GM18511 (cell line): ENCODE results near the gene GOLGA3.
"Not testable (repeated sequence)": the region's sequence is repeated elsewhere in the genome, so short reads cannot be mapped to it uniquely, and the experiment has no call there.

Experiments
- ATAC-seq: cut with Tn5 transposase; IDR thresholded peaks from one replicate; pipeline ENCODE4 v1.9.1; 2021; ENCODE audit warnings: mild to moderate bottlenecking, moderate library complexity; ENCODE audit not compliant: unreplicated experiment

GOLGA3 gene

DNA sequence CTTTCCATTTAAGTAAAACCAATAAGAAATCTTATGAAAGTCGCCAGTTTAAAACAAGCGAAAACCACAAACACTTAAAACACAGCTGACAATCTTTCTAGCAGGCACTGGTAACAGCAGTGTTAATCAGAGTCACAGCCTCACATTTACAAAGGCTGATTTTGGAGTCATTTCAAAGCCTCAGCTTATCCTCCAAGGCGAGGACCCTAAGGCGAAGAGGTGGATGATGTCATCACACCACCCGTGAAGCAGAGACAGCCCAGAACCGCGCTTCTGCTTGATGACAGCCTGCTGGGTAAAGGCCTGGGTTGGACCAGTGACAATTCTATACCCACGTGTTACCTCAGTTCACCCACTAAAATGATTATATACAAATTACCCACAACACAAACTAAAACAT lies 10.1 kb downstream of the GOLGA3 start:
- ATAC-seq = no peak

DNA sequence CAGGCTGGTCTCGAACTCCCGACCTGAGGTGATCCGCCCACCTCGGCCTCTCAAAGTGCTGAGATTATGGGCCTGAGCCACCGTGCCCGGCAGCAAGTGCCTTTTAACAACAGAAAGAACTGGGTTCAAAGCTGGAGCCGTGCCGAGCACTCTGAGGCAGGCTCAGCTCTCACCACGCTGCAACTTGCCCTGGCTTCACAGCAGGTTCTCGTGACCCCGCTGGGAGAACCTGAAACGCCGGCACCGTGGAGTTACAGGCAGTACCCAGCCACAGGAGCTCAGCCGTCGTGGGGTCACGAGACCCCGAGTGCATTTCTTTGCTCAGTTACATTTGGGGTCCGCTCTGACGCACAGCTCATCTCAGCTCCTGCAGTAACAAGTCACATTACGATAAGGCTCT lies 14.4 kb downstream of the GOLGA3 start:
- ATAC-seq = no peak

- no peak for ATAC-seq
Observed at GRCh38 chr12:132813443-132813842, 15.2 kb downstream of the GOLGA3 start.

DNA sequence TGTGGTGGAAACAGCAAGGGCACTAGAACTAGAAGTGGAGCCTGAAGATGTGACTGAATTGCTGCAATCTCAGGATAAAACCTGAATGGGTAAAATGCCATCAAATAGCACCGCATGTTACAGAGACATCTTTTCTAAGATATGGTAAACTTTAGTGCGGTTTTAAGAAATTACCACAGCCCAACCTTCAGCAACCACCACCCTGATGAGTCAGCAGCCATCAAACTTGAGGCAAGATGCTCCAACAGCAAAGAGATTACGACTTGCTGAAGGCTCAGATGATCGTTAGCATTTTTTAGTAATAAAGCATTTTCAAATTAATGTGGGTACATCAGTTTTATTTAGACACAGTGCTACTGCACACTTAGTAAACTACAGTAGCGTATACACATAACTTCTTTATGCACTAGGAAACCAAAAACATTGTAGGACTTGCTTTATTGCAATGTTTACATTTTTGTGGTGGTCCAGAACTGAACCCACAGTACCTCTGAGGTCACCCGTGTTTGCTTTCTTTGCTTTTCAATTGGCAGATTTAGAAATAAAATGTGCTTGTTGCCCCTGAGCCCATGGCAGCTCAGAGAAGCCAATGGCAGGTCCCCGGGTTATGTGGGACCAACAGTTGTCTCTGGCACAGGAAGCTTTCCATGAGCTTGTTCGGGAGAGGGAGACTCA lies 15.9 kb downstream of the GOLGA3 start:
- no peak for ATAC-seq

GRCh38 chr12:132809391-132809790 lies 19.3 kb downstream of the GOLGA3 start:
- ATAC-seq = not testable (repeated sequence)

DNA sequence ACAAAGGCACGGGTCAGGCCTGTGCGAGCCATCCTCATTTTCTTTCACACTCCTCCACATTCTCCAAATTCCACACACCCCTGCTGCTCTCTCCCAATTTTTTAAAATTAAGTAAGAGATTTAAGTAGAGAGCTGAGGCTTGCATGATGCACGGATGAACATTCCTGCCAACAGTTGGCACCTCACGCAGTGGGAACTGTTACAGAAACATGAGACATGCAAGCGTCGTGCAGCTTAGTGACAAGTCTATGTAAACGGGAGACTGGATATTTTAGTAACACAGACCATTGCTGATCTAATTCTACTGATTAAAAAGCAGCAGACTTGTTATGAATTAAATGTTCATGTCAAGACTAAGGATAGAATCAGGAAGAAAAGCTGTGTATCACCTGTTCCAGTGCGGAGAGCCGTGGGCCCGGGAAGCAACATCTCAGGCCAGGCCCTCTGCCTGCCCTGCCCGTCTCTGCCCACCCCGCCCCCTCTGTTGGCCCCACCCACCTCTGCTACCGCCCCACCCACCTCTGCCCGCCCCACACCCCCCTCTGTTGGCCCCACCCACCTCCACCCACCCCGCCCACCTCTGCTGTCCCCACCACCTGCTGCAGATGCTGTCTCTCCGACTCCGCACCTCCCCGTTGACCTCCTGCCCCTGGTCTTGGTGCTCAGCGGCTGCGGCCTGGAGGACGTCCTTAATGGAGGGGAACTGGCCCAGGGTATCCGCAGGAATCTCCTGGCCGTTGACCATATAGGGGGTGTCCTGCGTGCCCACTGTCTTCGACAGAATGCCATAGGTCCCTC lies 21.2 kb downstream of the GOLGA3 start:
- ATAC-seq = no peak

DNA sequence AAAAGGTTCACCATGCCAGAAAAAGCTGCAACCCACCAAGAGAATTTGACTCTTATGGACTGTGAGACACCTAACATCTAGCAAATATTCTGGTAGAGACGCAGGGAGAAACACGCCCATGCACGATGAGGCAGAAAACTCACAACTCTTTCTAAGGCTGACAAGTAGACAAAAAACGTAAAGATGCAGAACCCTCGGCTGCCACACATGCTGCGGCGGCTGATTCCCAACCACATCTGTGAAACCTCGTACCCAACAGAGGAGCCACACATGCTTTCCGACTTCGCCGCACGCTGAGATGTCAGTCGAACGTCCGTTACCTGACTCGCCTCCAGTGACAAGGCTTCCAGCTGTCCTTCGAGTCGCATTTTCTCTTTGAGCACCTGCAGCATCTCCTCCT lies 21.8 kb downstream of the GOLGA3 start:
- no peak for ATAC-seq

GRCh38 chr12:132804426-132804861 lies 24.2 kb downstream of the GOLGA3 start:
- no peak for ATAC-seq

DNA sequence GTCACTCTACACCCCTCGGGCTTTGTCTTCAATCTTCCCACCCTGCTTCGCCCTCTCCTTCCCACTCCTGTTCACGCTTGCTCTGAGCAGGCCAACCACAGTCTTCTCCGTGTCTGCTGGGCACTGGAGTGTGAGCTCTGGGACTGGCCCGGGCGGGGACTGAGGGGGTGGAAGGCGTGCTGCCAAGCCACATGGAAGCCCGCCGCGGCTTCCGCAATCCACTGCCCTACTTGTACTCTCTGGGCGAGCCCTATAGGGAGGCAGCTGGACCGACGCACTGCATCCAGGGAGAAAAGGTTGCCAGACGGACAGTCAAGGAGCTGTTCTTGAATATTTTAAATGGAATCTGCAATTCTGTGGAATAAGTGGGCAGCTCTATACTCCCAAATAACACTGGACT lies 24.8 kb downstream of the GOLGA3 start:
- no peak for ATAC-seq

DNA sequence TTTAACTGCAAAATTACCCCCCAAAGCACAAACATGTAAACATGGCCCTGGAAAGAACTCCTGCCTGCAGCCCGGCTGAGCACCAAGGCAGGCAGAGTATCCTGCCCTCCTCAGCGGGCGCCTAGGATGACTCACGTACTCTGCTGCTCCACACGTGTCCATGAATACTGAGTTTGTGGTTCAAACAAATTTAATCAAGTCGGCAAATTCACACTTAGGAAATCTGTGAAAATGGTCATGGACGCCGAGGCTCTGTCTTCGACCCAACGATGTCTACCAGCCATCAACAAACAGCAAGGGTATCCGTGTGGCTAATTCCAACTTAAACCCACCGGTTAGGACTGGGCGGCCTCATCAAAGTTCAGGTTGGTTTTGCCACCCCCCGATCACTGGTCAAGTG lies 25.5 kb downstream of the GOLGA3 start:
- no peak for ATAC-seq

GRCh38 chr12:132801741-132802140 lies 26.9 kb downstream of the GOLGA3 start:
- ATAC-seq = no peak

GRCh38 chr12:132798836-132799235 lies 29.8 kb downstream of the GOLGA3 start:
- no peak for ATAC-seq

GRCh38 chr12:132797820-132798570 lies 30.7 kb downstream of the GOLGA3 start:
- no peak for ATAC-seq

DNA sequence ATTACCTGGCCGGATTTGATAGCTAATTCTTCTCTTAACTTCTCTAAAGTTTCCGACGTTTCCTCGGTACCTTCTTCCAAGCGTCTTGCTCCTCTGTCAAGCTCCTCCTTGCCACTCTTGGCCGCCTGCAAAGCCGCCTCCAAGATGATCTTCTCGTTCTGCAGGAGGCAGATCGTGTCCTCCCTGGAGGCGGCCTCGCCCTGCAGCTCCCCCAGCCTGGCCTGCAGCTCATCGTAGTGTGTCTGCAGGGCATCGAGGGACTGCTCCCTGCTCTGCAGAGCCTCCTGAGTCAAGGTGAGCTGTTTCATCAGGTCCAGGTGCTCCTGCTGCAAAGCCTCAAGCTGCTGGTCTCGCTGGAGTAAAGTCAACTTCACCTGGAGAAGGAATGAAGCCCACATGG lies 32.8 kb downstream of the GOLGA3 start:
- ATAC-seq = no peak

GRCh38 chr12:132791940-132792339 lies 36.7 kb downstream of the GOLGA3 start:
- not testable (repeated sequence) for ATAC-seq

- no peak for ATAC-seq
Observed at GRCh38 chr12:132789099-132789471, 39.6 kb downstream of the GOLGA3 start.

DNA sequence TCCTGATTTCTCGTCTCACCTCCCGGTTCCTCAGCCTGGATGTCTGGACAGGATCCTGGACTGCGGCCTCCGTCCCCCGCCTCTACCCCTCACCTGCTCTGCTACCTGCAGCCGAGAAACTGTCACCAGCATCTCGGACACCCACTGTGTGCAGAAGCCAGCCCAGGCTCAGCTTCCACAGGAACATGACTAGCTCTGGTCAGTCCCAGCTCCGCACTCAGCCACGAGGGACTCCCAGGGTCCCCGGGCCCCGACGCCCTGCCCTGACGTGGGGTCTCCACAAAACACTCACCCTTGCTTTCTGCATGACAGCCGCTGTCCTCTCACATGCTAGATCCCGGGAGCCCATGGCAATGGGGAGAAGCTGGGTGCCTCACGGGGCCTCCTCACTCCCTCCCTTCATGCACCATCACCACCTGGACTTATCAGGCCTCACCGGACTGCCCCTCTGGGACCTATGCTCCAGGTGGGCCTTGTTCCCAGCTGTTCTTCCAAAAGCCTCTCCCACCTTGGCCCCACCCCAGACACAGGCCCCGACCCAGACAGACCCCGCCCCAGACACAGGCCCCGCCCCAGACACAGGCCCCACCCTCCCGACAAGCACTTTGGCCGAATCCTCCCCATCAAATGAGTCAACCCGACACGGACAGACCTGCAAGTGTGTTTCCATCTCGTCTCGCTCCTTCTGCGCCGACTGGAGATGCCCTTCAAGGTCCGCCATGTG lies 40.1 kb downstream of the GOLGA3 start:
- ATAC-seq = no peak

DNA sequence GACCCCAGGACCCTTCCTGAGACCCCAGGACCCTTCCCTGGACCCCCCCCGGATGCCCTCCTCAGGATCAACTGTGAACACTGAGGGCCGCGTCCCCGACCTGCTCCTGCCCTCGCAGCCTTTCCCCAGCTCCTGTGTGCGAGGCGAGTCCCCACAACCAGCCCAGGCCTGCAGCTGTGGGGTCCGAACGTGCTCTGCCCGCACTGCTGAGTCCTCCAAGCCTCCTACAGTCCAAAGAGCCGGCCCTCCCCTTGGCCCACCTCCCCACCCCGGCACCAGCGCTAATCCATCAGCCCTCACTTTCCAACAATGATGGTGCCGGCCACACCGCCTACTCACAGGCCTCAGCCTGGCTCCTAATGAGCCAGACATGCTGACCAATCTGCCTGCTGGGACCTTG lies 40.8 kb downstream of the GOLGA3 start:
- ATAC-seq = no peak

- no peak for ATAC-seq
Observed at GRCh38 chr12:132786192-132786591, 42.5 kb downstream of the GOLGA3 start.

DNA sequence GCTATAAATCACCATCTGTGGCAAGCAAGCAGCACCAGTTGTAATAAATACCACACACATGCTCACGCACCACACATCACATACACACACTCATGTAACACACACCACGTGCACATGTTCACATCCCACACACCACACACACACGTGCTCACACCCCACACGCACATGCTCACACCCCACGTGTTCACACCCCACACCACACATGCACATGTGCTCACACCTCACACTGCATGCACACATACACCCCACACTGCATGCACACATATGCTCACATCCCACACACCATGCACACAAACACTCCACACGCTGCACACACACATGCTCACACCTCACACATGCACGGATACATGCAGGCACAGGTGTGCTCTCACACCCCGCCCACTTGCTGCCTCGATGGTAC lies 44.1 kb downstream of the GOLGA3 start:
- ATAC-seq = no peak

GRCh38 chr12:132783917-132784531 lies 44.6 kb downstream of the GOLGA3 start:
- ATAC-seq = no peak
